ENCODE results near the gene UHMK1. TPM values are rescaled to one million over a fixed set of nuclear protein-coding genes. Genes with fewer than 3 reads are reported as not detected.
"Not testable (repeated sequence)": the region's sequence is repeated elsewhere in the genome, so short reads cannot be mapped to it uniquely, and the experiment has no call there.

The UHMK1 gene
- total and polyA plus RNA-seq, 11 donors, result 5.6 to 34.5 (median 21.8) TPM

- no peaks in the 10 kb centered on the region for H3K27me3 ChIP-seq
- ATAC-seq, result no peak
- WGBS, 4 donors, result 66 to 71% (median 69%) methylated on average over 4 of the region's 4 CpGs
- H3K36me3 ChIP-seq, result peaks cover 0 to 44% (median 27%) of the 10 kb centered on the region in 9 donors
- no peak overlapping the region for H3K27ac ChIP-seq
- intact Hi-C loops (cut with DNase I), result no loop called here
- no peak for TF ChIP-seq POLR2A (IDR thresholded peaks at IDR 0.05)
- TF ChIP-seq, protein P1, sequence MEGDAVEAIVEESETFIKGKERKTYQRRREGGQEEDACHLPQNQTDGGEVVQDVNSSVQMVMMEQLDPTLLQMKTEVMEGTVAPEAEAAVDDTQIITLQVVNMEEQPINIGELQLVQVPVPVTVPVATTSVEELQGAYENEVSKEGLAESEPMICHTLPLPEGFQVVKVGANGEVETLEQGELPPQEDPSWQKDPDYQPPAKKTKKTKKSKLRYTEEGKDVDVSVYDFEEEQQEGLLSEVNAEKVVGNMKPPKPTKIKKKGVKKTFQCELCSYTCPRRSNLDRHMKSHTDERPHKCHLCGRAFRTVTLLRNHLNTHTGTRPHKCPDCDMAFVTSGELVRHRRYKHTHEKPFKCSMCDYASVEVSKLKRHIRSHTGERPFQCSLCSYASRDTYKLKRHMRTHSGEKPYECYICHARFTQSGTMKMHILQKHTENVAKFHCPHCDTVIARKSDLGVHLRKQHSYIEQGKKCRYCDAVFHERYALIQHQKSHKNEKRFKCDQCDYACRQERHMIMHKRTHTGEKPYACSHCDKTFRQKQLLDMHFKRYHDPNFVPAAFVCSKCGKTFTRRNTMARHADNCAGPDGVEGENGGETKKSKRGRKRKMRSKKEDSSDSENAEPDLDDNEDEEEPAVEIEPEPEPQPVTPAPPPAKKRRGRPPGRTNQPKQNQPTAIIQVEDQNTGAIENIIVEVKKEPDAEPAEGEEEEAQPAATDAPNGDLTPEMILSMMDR (IDR thresholded peaks at IDR 0.05), result no peak
- H3K4me3 ChIP-seq, result no peak overlapping the region
- peaks cover 0 to 46% (median 17%) of the 10 kb centered on the region in 12 donors for H3K4me1 ChIP-seq
- DNase-seq, result no peak
- H3K9me3 ChIP-seq, result no peaks in the 10 kb centered on the region
Observed at GRCh38 chr1:162568802-162569201, 71.2 kb downstream of the UHMK1 start.

- WGBS, 4 donors, result 78 to 88% (median 83%) methylated on average over 1 of the region's 1 CpG
- TF ChIP-seq POLR2A (IDR thresholded peaks at IDR 0.05), result no peak
- TF ChIP-seq, protein P1 (IDR thresholded peaks at IDR 0.05), result no peak
- no peak for DNase-seq
- H3K4me3 ChIP-seq, result no peak overlapping the region
- no peak for ATAC-seq
- peaks cover 0 to 42% (median 27%) of the 10 kb centered on the region in 9 donors for H3K36me3 ChIP-seq
- no peaks in the 10 kb centered on the region for H3K27me3 ChIP-seq
- intact Hi-C loops (cut with DNase I), result no loop called here
- H3K27ac ChIP-seq, result no peak overlapping the region
- no peaks in the 10 kb centered on the region for H3K9me3 ChIP-seq
- peaks cover 0 to 41% (median 12%) of the 10 kb centered on the region in 12 donors for H3K4me1 ChIP-seq
Observed at GRCh38 chr1:162570718-162571117, 73.1 kb downstream of the UHMK1 start.

- peaks cover 0 to 41% (median 12%) of the 10 kb centered on the region in 12 donors for H3K4me1 ChIP-seq
- H3K36me3 ChIP-seq, result peaks cover 0 to 38% (median 27%) of the 10 kb centered on the region in 9 donors
- intact Hi-C loops (cut with DNase I), result not testable (repeated sequence)
Observed at GRCh38 chr1:162571121-162571520, 73.5 kb downstream of the UHMK1 start.

DNA sequence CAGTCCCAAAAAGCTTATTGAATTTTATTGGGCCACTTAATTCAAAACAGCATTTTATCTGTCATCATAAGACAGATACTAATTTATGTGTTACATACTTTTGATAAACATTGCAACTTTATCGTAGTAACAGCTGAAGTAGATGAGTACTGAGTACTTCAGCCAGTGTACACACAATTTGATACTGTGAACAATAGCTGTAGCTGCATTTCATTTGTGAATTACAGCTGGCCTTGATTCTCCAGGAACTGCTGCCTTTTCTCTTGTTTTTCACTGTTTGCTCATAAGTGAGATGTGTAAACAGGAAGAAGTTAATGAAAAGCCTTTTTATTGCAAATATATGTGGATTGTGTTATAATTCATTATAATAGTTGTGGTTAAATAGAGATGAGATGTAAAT is 74.1 kb downstream of the UHMK1 start:
- Histone ChIP-seq H3K27ac (no peak overlapping the region), H3K27me3 (no peaks in the 10 kb centered on the region), H3K36me3 (peaks cover 0 to 36% (median 22%) of the 10 kb centered on the region in 9 donors), H3K4me1 (peaks cover 0 to 39% (median 12%) of the 10 kb centered on the region in 12 donors), H3K9me3 (no peaks in the 10 kb centered on the region), H3K4me3 (no peak overlapping the region)
- 55 to 65% (median 61%) methylated on average over 1 of the region's 1 CpG for WGBS, 4 donors
- DNase-seq (no peak), ATAC-seq (no peak)
- intact Hi-C loops (cut with DNase I), result no loop called here
- TF ChIP-seq, protein P1 (IDR thresholded peaks at IDR 0.05), result no peak
- no peak for TF ChIP-seq POLR2A (IDR thresholded peaks at IDR 0.05)

More at GRCh38 chr1:162571121-162571520, 73.5 kb downstream of the UHMK1 start:
- not testable (repeated sequence) for H3K27ac ChIP-seq, ATAC-seq, H3K9me3 ChIP-seq, H3K27me3 ChIP-seq, DNase-seq, H3K4me3 ChIP-seq
- WGBS, 4 donors, result 92 to 95% (median 94%) methylated on average over 7 of the region's 7 CpGs

DNA sequence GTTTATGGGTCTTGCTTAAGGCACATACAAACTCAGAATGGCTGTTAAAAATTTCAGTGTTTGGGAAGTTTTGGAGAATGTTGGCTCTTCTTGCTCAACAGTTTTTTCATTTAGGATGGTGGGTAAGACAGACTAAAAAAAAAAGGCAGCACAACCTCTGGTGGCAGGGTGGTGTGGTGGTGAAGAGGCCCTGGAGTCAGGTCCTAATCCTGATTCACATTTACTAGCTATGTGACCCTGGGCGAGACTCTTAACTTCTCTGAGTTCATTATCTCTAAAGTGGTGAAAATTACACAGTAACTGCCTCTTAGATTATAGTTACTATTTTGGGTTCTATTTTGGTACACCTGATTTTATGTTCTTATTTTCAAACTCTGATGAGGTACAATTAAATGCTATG is 75.5 kb downstream of the UHMK1 start:
- Histone ChIP-seq H3K27me3 (no peaks in the 10 kb centered on the region), H3K4me1 (peaks cover 0 to 42% (median 12%) of the 10 kb centered on the region in 12 donors), H3K36me3 (peaks cover 0 to 36% (median 18%) of the 10 kb centered on the region in 9 donors), H3K9me3 (no peaks in the 10 kb centered on the region), H3K4me3 (no peak overlapping the region), H3K27ac (no peak overlapping the region)
- intact Hi-C loops (cut with DNase I), result no loop called here
- ATAC-seq (no peak), DNase-seq (no peak)
- 79 to 92% (median 88%) methylated on average over 1 of the region's 1 CpG for WGBS, 4 donors
- no peak for TF ChIP-seq POLR2A (IDR thresholded peaks at IDR 0.05)
- TF ChIP-seq, protein P1 (IDR thresholded peaks at IDR 0.05), result no peak
